Right hindlimb (tissue), 1 donor: Measurements from ENCODE around the gene FAM72D.
"Not testable (repeated sequence)": the region's sequence is repeated elsewhere in the genome, so short reads cannot be mapped to it uniquely, and the experiment has no call there.

Experiments used
- DNase-seq: peaks from one replicate; pipeline ENCODE4 v3.0.0-alpha.2; 2018

The FAM72D gene

GRCh38 chr1:145155873-145156272 lies 60.1 kb downstream of the FAM72D start:
- DNase-seq = peak; percentile 12

- peak; percentile 65 for DNase-seq
These were observed 61.3 kb downstream of the FAM72D start for GRCh38 chr1:145156891-145157610.

GRCh38 chr1:145157715-145158114 lies 61.9 kb downstream of the FAM72D start:
- DNase-seq = not testable (repeated sequence)

- DNase-seq = not testable (repeated sequence)
These were observed 65.4 kb downstream of the FAM72D start for GRCh38 chr1:145161046-145161752.
